ENCODE results near the gene METTL13. TPM values are rescaled to one million over a fixed set of nuclear protein-coding genes. Genes with fewer than 3 reads are reported as not detected.
"Not testable (repeated sequence)": the region's sequence is repeated elsewhere in the genome, so short reads cannot be mapped to it uniquely, and the experiment has no call there.

METTL13 gene
- total RNA-seq, 2 donors from 2014 or later: 9.2 to 13.5 TPM

DNA sequence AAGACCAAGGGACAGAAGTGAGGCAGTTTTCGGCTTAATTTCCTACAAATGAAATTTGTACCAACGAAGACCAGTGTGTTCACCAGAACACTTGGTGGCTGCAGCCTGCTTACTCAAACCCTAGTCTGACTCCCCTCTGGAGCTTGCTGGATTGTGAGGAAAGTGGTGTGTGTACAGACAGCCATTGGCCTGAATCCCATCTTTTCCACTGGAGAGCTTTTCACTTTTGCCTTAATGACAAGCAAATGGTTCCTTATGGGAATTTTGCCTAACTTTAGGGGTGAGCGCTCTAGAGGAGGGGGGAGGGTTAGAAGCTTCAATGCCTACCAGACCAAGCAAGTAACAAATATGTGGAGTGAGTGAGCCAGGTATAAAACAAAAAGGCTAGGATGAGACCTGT, 17.3 kb downstream of the METTL13 start:
- H3K9me3 ChIP-seq: no peaks in the 10 kb centered on the region
- H3K27ac ChIP-seq: no peak overlapping the region
- no peak for DNase-seq
- TF ChIP-seq, protein P1, sequence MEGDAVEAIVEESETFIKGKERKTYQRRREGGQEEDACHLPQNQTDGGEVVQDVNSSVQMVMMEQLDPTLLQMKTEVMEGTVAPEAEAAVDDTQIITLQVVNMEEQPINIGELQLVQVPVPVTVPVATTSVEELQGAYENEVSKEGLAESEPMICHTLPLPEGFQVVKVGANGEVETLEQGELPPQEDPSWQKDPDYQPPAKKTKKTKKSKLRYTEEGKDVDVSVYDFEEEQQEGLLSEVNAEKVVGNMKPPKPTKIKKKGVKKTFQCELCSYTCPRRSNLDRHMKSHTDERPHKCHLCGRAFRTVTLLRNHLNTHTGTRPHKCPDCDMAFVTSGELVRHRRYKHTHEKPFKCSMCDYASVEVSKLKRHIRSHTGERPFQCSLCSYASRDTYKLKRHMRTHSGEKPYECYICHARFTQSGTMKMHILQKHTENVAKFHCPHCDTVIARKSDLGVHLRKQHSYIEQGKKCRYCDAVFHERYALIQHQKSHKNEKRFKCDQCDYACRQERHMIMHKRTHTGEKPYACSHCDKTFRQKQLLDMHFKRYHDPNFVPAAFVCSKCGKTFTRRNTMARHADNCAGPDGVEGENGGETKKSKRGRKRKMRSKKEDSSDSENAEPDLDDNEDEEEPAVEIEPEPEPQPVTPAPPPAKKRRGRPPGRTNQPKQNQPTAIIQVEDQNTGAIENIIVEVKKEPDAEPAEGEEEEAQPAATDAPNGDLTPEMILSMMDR (IDR thresholded peaks at IDR 0.05): no peak
- TF ChIP-seq POLR2A (IDR thresholded peaks at IDR 0.05): no peak
- no peak for ATAC-seq
- H3K27me3 ChIP-seq: no peaks in the 10 kb centered on the region
- no peak overlapping the region for H3K4me3 ChIP-seq
- intact Hi-C loops (cut with DNase I): no loop called here
- H3K4me1 ChIP-seq: no peaks in the 10 kb centered on the region
- peaks cover 0 to 15% of the 10 kb centered on the region in 2 donors for H3K36me3 ChIP-seq (replicated peaks in 1 of 2; ENCODE audit: insufficient read depth in 1 of 2, low read depth in 2 of 2)
- WGBS, 2 donors: 93 to 100% methylated on average over 3 of the region's 3 CpGs

DNA sequence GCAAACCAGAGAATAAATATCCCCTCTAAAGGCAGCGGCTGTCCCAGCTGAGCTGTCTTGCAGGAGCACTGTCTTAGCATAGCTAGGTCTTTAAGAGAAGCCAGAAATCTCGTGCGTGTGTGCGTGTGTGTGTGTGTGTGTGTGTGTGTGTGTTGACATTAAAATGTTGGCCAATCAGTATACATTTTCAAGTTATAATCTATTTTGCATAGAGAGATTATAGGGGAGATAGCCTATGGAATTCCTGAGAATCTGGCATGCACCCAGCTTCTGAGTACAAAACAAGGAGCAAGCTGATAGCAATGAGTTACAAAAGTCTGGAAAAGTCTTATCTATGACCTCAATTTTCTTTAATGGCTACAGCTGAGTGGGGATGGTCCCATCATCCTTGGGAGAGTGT, 17.7 kb downstream of the METTL13 start:
- Histone ChIP-seq H3K9me3 (no peaks in the 10 kb centered on the region), H3K27ac (no peak overlapping the region), H3K4me3 (no peak overlapping the region), H3K27me3 (no peaks in the 10 kb centered on the region), H3K4me1 (no peaks in the 10 kb centered on the region), H3K36me3 (replicated peaks in 1 of 2; ENCODE audit: insufficient read depth in 1 of 2, low read depth in 2 of 2) (peaks cover 0 to 15% of the 10 kb centered on the region in 2 donors)
- WGBS, 2 donors: 51 to 56% methylated on average over 4 of the region's 4 CpGs
- ATAC-seq (no peak), DNase-seq (no peak)
- TF ChIP-seq, protein P1 (IDR thresholded peaks at IDR 0.05): no peak
- TF ChIP-seq POLR2A (IDR thresholded peaks at IDR 0.05): no peak
- intact Hi-C loops (cut with DNase I): no loop called here

DNA sequence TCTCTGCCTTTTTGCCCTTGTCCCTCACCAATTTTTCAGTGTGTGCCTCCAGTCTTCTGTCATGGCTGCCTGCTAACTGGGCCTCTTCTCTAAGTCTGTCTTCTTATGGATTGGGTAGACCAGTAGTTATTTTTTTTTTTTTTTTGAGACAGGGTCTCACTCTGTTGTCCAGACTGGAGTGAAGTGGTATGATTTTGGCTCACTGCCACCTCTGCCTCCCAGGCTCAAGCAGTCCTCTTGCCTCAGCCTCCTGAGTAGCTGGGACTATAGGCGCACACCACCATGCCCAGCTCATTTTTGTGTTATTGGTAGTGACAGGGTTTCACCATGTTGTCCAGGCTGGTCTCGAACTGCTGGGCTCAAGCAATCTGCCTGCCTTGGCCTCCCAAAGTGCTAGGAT, 18.2 kb downstream of the METTL13 start:
- DNase-seq, H3K4me3 ChIP-seq, H3K27ac ChIP-seq, H3K9me3 ChIP-seq, ATAC-seq, H3K4me1 ChIP-seq, H3K27me3 ChIP-seq: not testable (repeated sequence)
- intact Hi-C loops (cut with DNase I): loop anchor here (5.0 kb wide), 1 partner anchor 183 kb away; no protein-coding TSS in a partner anchor
- 90 to 96% methylated on average over 2 of the region's 2 CpGs for WGBS, 2 donors
- peaks cover 0 to 12% of the 10 kb centered on the region in 2 donors for H3K36me3 ChIP-seq (replicated peaks in 1 of 2; ENCODE audit: insufficient read depth in 1 of 2, low read depth in 2 of 2)

DNA sequence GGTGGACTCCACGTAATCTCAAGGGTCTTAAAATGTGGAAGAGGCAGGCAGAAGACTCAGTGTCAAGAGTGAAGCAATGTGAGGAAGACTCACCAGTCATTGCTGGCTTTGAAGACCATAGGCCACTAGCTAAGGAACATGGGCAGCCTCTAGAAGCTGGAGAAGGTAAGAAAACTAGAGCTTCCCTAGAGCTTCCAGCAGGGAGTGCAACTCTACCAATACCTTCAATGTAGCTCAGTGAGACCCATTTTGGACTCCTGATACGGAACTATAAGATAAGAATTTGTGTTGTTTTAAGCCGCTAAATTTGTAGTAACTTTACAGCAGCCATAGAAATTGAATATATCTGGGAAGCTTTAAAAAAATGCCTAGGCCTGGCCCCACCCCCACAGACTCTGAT, 18.9 kb downstream of the METTL13 start:
- 73% methylated on average over 3 of the region's 3 CpGs for WGBS, 2 donors
- Histone ChIP-seq H3K4me1 (no peaks in the 10 kb centered on the region), H3K27me3 (no peaks in the 10 kb centered on the region), H3K27ac (no peak overlapping the region), H3K36me3 (replicated peaks in 1 of 2; ENCODE audit: insufficient read depth in 1 of 2, low read depth in 2 of 2) (peaks cover 0 to 8% of the 10 kb centered on the region in 2 donors), H3K9me3 (no peaks in the 10 kb centered on the region), H3K4me3 (no peak overlapping the region)
- ATAC-seq (no peak), DNase-seq (no peak)
- TF ChIP-seq POLR2A (IDR thresholded peaks at IDR 0.05): no peak
- TF ChIP-seq, protein P1 (IDR thresholded peaks at IDR 0.05): no peak
- intact Hi-C loops (cut with DNase I): loop anchor here (5.0 kb wide), 1 partner anchor 182 kb away; no protein-coding TSS in a partner anchor

DNA sequence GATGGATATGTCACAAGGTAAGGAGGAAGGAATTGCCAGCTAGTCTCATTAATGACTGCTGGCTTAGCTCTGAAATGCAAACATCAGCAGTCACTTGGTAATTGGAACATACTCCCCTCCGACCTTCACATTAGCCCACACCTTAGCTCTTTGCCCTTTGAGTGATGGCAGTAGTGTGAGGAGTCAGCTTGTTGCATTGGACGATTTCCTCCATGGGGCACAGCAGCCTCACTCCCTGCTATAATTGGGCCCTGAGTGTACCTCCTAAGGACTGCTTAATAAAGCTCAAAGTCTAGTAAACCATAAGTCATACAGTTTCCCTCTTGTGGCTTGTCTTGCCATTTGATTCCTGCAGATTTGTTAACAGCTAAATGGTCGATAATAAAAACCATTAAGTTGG, 19.4 kb downstream of the METTL13 start:
- no peak for ATAC-seq
- intact Hi-C loops (cut with DNase I): loop anchor here (5.0 kb wide), 1 partner anchor 181 kb away; no protein-coding TSS in a partner anchor

More for the DNA sequence above, 19.4 kb downstream of the METTL13 start:
- 53 to 64% methylated on average over 3 of the region's 3 CpGs for WGBS, 2 donors
- H3K27ac ChIP-seq: no peak overlapping the region
- DNase-seq: no peak
- H3K36me3 ChIP-seq (replicated peaks in 1 of 2; ENCODE audit: insufficient read depth in 1 of 2, low read depth in 2 of 2): peaks cover 0 to 7% of the 10 kb centered on the region in 2 donors
- H3K4me1 ChIP-seq: no peaks in the 10 kb centered on the region
- H3K4me3 ChIP-seq: no peak overlapping the region
- TF ChIP-seq, protein P1 (IDR thresholded peaks at IDR 0.05): no peak
- no peak for TF ChIP-seq POLR2A (IDR thresholded peaks at IDR 0.05)
- no peaks in the 10 kb centered on the region for H3K27me3 ChIP-seq
- H3K9me3 ChIP-seq: no peaks in the 10 kb centered on the region

Data from body of pancreas (tissue), 4 donors.